GM12864 (cell line): ENCODE data around the gene ANO10.
"Not testable (repeated sequence)": the region's sequence is repeated elsewhere in the genome, so short reads cannot be mapped to it uniquely, and the experiment has no call there.

Experiments
- DNase-seq: peaks from one replicate; pipeline ENCODE4 v3.0.0-alpha.2; 2011; ENCODE audit warnings: low read depth
- H3K4me3 ChIP-seq: 2 replicates; pipeline ENCODE4 v1.5.1; 2011; ENCODE audit warnings: mild to moderate bottlenecking, low read depth, low read length, control low read depth
- CTCF ChIP-seq: IDR thresholded peaks from 2 replicates; pipeline ENCODE4 v1.5.1; 2011; ENCODE audit warnings: low read depth, mild to moderate bottlenecking, moderate library complexity, low read length, control low read depth, inconsistent platforms; ENCODE audit errors: missing control alignments

ANO10 gene

GRCh38 chr3:43587303-43587702, 34.5 kb downstream of the ANO10 start:
- no peak for DNase-seq
- TF ChIP-seq CTCF, result no peak
- H3K4me3 ChIP-seq, result no peak overlapping the region

- no peak for DNase-seq
Measured at GRCh38 chr3:43584043-43584826, 37.6 kb downstream of the ANO10 start.

GRCh38 chr3:43583481-43583880, 38.3 kb downstream of the ANO10 start:
- DNase-seq, result no peak
- peak; percentile 4 for TF ChIP-seq CTCF
- no peak overlapping the region for H3K4me3 ChIP-seq

More at GRCh38 chr3:43584043-43584826, 37.6 kb downstream of the ANO10 start:
- no peak for TF ChIP-seq CTCF
- no peak overlapping the region for H3K4me3 ChIP-seq

GRCh38 chr3:43582866-43583265, 38.9 kb downstream of the ANO10 start:
- TF ChIP-seq CTCF, result no peak
- DNase-seq, result no peak
- H3K4me3 ChIP-seq, result no peak overlapping the region

DNA sequence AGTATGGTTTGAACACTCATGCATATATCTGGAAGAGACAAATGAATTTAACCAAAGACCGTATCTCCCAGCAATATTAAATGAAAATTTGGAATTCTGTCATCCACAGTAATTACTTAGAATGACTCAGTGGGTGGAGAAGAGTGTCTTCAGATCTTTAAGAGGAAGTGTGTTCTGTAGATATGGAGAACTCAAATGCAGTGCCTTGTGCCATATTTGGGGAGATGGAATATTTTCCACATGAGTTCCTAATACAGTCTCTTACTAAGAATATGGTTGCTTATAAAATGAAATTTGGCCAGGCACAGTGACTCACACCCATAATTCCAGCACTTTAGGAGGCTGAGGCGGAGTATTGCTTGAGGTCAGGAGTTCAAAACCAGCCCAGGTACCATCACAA, 40.5 kb downstream of the ANO10 start:
- TF ChIP-seq CTCF, result no peak
- DNase-seq, result no peak

GRCh38 chr3:43580181-43580580, 41.6 kb downstream of the ANO10 start:
- no peak for DNase-seq
- no peak for TF ChIP-seq CTCF
- H3K4me3 ChIP-seq, result no peak overlapping the region

More for the DNA sequence above, 40.5 kb downstream of the ANO10 start:
- H3K4me3 ChIP-seq, result no peak overlapping the region

DNA sequence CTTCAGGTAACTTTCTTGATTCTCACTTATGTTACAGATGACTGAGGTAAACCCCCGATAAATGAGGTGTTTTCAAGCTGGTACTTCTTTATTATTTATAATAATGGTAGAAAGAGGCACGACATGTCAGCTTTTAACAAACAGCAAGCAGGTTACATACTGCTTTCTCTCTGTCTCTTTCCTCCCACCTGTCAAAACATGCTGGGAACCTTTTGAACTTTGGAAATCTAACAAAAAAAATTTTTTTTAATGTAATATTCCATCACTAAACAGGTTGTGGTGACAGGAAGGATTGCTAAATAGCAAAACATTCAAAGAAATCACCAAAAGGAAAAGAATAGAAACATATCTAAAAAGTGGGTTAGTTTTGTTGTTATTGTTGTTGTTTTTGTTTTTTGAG, 48.2 kb downstream of the ANO10 start:
- H3K4me3 ChIP-seq, result no peak overlapping the region
- no peak for TF ChIP-seq CTCF
- no peak for DNase-seq

- DNase-seq, H3K4me3 ChIP-seq: not testable (repeated sequence)
Measured at GRCh38 chr3:43565661-43566341, 56.0 kb downstream of the ANO10 start.
